Measurements from ENCODE around the gene LRRTM2.

LRRTM2 gene

DNA sequence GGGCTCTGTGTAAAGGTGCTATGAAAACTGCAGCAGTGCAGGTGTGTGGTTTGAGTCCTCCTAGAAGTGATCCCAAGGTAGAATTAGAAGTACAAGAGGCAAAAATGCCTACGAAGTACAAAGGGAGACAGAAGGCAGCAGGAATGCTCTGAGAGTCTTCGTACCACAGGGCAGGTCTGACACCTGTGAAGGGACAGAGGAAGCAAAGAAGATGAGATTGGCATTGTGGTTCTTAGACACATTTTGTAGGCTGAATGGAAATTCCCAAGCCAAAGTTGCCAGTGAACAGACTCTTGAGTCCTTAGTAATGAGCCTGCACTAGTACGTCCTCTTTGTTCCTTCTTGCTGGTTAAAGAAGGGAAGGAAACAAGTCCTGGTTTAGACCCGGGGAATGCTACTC is 1.7 kb upstream of the LRRTM2 start:
- TF ChIP-seq ZBTB7A (IDR thresholded peaks at IDR 0.05; ENCODE audit: low read depth): no peak
- no peak for TF ChIP-seq MAX (IDR thresholded peaks at IDR 0.05)
- TF ChIP-seq TEAD4 (IDR thresholded peaks at IDR 0.05): no peak
- TF ChIP-seq EGR1 (IDR thresholded peaks at IDR 0.05): no peak
- TF ChIP-seq FOXM1 (IDR thresholded peaks at IDR 0.05; ENCODE audit: borderline replicate concordance, low read depth): no peak
- TF ChIP-seq CREB1 (IDR thresholded peaks at IDR 0.05; ENCODE audit: low read depth): no peak
- no peak for TF ChIP-seq EP300 (IDR thresholded peaks at IDR 0.05; ENCODE audit: borderline replicate concordance)

DNA sequence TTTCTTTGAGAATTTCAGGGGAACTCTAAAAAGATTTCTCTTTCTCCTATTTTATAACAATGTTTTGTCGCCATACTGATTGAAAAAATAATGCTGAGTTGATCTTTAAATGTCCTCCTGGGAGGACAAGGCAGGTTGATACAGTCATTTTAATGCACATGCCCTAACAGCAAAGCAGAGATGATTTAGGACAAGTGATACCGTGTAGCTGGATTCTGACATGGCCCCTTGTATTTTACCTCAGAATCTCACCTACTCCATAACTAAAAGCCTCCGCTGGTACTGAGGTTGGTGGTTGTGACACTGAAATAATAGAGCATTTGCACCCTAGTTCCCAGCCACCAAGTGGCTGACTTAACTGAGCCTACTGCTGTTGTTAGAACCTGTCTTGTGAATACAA is 811 bp upstream of the LRRTM2 start:
- TF ChIP-seq REST (IDR thresholded peaks at IDR 0.05; ENCODE audit: low read depth) (no peak), NFIC (IDR thresholded peaks at IDR 0.05) (no peak), YY1 (IDR thresholded peaks at IDR 0.05; ENCODE audit: low read depth) (no peak), EP300 (IDR thresholded peaks at IDR 0.05; ENCODE audit: borderline replicate concordance) (no peak), ZBTB7A (IDR thresholded peaks at IDR 0.05; ENCODE audit: low read depth) (no peak), TCF12 (IDR thresholded peaks at IDR 0.05; ENCODE audit: low read depth) (no peak), CREB1 (IDR thresholded peaks at IDR 0.05; ENCODE audit: low read depth) (no peak), TAF1 (IDR thresholded peaks at IDR 0.05; ENCODE audit: low read depth) (no peak)

DNA sequence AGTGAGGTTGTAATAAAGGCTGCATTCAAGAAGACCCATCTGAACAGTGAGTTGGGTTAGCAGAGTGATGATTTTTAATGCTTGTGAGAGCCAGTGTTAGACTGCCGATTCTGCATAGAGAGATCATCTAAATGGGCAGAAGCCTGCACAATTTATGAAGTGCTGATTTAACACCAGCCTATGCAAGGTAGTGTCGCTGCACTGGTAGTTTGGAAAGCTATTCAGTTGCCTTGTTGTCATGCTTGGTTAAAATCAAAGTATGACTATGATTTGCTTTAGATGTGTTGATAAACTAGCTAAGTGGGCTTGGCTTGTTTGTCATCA is 379 bp upstream of the LRRTM2 start:
- TF ChIP-seq CREB1 (IDR thresholded peaks at IDR 0.05; ENCODE audit: low read depth) (no peak), EP300 (IDR thresholded peaks at IDR 0.05; ENCODE audit: borderline replicate concordance) (no peak), CEBPB (IDR thresholded peaks at IDR 0.05) (no peak), EGR1 (IDR thresholded peaks at IDR 0.05) (no peak), TEAD4 (IDR thresholded peaks at IDR 0.05) (no peak), RAD21 (IDR thresholded peaks at IDR 0.05; ENCODE audit: low read depth) (no peak), MAX (IDR thresholded peaks at IDR 0.05) (no peak), YY1 (IDR thresholded peaks at IDR 0.05; ENCODE audit: low read depth) (no peak)
- TF ChIP-seq, protein P1, sequence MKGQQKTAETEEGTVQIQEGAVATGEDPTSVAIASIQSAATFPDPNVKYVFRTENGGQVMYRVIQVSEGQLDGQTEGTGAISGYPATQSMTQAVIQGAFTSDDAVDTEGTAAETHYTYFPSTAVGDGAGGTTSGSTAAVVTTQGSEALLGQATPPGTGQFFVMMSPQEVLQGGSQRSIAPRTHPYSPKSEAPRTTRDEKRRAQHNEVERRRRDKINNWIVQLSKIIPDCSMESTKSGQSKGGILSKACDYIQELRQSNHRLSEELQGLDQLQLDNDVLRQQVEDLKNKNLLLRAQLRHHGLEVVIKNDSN (IDR thresholded peaks at IDR 0.05): no peak

GRCh38 chr5:138874241-138874640 is 894 bp downstream of the LRRTM2 start:
- no peak for TF ChIP-seq TCF12 (IDR thresholded peaks at IDR 0.05; ENCODE audit: low read depth)
- TF ChIP-seq EP300 (IDR thresholded peaks at IDR 0.05; ENCODE audit: borderline replicate concordance): no peak
- TF ChIP-seq MAX (IDR thresholded peaks at IDR 0.05): no peak
- no peak for TF ChIP-seq EGR1 (IDR thresholded peaks at IDR 0.05)
- no peak for TF ChIP-seq CEBPB (IDR thresholded peaks at IDR 0.05)
- no peak for TF ChIP-seq RAD21 (IDR thresholded peaks at IDR 0.05; ENCODE audit: low read depth)

GRCh38 chr5:138873466-138874221 is 1.5 kb downstream of the LRRTM2 start:
- no peak for TF ChIP-seq YY1 (IDR thresholded peaks at IDR 0.05; ENCODE audit: low read depth)
- no peak for TF ChIP-seq CEBPB (IDR thresholded peaks at IDR 0.05)
- TF ChIP-seq, protein P1 (IDR thresholded peaks at IDR 0.05): no peak
- no peak for TF ChIP-seq ZBTB7A (IDR thresholded peaks at IDR 0.05; ENCODE audit: low read depth)
- no peak for TF ChIP-seq RAD21 (IDR thresholded peaks at IDR 0.05; ENCODE audit: low read depth)
- TF ChIP-seq TEAD4 (IDR thresholded peaks at IDR 0.05): no peak
- no peak for TF ChIP-seq TCF12 (IDR thresholded peaks at IDR 0.05; ENCODE audit: low read depth)
- TF ChIP-seq EGR1 (IDR thresholded peaks at IDR 0.05): no peak
- TF ChIP-seq EP300 (IDR thresholded peaks at IDR 0.05; ENCODE audit: borderline replicate concordance): no peak
- TF ChIP-seq MAX (IDR thresholded peaks at IDR 0.05): no peak
- no peak for TF ChIP-seq NFIC (IDR thresholded peaks at IDR 0.05)
- no peak for TF ChIP-seq REST (IDR thresholded peaks at IDR 0.05; ENCODE audit: low read depth)
- TF ChIP-seq CREB1 (IDR thresholded peaks at IDR 0.05; ENCODE audit: low read depth): no peak

All from Ishikawa (cell line).